ENCODE results near the gene AFF2. TPM values are rescaled to one million over a fixed set of nuclear protein-coding genes. Genes with fewer than 3 reads are reported as not detected.

The AFF2 gene
- total RNA-seq, 3 donors from 2014 or later (not counting 1 experiment from before 2014, with no cell fraction given), result 0.24 to 4.8 (median 0.79) TPM

DNA sequence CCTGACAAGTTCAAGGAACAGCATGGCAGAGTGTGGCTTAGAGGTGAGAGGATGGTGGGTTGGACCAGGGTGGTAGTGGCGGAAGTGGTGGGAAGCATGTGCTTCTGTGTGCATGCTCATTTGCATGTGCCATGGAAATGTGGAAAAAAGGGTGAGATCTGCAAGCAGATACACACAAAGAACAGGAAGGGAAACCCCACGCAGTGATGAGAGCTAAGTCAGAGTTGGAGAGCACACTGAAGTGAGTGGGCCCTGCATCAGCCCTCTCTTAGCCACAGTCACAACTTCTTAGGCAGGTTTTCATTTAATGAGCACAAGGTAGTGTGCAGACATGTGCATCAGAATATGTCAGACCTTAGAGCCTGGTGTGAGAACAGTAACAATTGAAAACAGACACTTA is 483.8 kb downstream of the AFF2 start:
- WGBS (ENCODE audit: insufficient coverage), result 59% methylated on average over 1 of the region's 2 CpGs

GRCh38 chrX:148991502-148991901 is 491.1 kb downstream of the AFF2 start:
- 60% methylated on average over 1 of the region's 1 CpG for WGBS (ENCODE audit: insufficient coverage)
- Mint-ChIP-seq H3K4me1 (no peaks in the 10 kb centered on the region), H3K27me3 (ENCODE audit: low read depth in 2 of 2) (no peaks in the 10 kb centered on the region), H3K4me3 (no peak overlapping the region), H3K36me3 (no peaks in the 10 kb centered on the region), H3K27ac (no peak overlapping the region), H3K9me3 (no peaks in the 10 kb centered on the region)
- TF ChIP-seq, protein P1, sequence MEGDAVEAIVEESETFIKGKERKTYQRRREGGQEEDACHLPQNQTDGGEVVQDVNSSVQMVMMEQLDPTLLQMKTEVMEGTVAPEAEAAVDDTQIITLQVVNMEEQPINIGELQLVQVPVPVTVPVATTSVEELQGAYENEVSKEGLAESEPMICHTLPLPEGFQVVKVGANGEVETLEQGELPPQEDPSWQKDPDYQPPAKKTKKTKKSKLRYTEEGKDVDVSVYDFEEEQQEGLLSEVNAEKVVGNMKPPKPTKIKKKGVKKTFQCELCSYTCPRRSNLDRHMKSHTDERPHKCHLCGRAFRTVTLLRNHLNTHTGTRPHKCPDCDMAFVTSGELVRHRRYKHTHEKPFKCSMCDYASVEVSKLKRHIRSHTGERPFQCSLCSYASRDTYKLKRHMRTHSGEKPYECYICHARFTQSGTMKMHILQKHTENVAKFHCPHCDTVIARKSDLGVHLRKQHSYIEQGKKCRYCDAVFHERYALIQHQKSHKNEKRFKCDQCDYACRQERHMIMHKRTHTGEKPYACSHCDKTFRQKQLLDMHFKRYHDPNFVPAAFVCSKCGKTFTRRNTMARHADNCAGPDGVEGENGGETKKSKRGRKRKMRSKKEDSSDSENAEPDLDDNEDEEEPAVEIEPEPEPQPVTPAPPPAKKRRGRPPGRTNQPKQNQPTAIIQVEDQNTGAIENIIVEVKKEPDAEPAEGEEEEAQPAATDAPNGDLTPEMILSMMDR (IDR thresholded peaks at IDR 0.05), result no peak
- ATAC-seq (no peak), DNase-seq (no peak)
- no peaks in the 10 kb centered on the region for H3K27me3 ChIP-seq (ENCODE audit: control insufficient read depth, insufficient read depth, low read length)
- intact Hi-C loops (cut with micrococcal nuclease), result no loop called here
- H3K9me3 ChIP-seq (ENCODE audit: control insufficient read depth, insufficient read depth, low read length), result no peaks in the 10 kb centered on the region
- no peak overlapping the region for H3K27ac ChIP-seq (ENCODE audit: low read length)
- H3K4me1 ChIP-seq (ENCODE audit: control insufficient read depth, insufficient read depth, low read length), result no peaks in the 10 kb centered on the region
- no peaks in the 10 kb centered on the region for H3K36me3 ChIP-seq (ENCODE audit: control insufficient read depth, insufficient read depth, low read length)
- H3K4me3 ChIP-seq (ENCODE audit: low read length), result no peak overlapping the region

More for the DNA sequence above, 483.8 kb downstream of the AFF2 start:
- no peak overlapping the region for H3K4me3 Mint-ChIP-seq
- no peaks in the 10 kb centered on the region for H3K27me3 ChIP-seq (ENCODE audit: control insufficient read depth, insufficient read depth, low read length)
- H3K27ac Mint-ChIP-seq, result no peak overlapping the region
- no peaks in the 10 kb centered on the region for H3K9me3 ChIP-seq (ENCODE audit: control insufficient read depth, insufficient read depth, low read length)
- TF ChIP-seq, protein P1 (IDR thresholded peaks at IDR 0.05), result no peak
- H3K4me1 Mint-ChIP-seq, result no peaks in the 10 kb centered on the region
- no peaks in the 10 kb centered on the region for H3K27me3 Mint-ChIP-seq (ENCODE audit: low read depth in 2 of 2)
- no peak for ATAC-seq
- H3K36me3 ChIP-seq (ENCODE audit: control insufficient read depth, insufficient read depth, low read length), result no peaks in the 10 kb centered on the region
- no peak for DNase-seq
- no peaks in the 10 kb centered on the region for H3K36me3 Mint-ChIP-seq
- H3K27ac ChIP-seq (ENCODE audit: low read length), result no peak overlapping the region
- intact Hi-C loops (cut with micrococcal nuclease), result no loop called here
- H3K9me3 Mint-ChIP-seq, result no peaks in the 10 kb centered on the region
- H3K4me3 ChIP-seq (ENCODE audit: low read length), result no peak overlapping the region
- no peaks in the 10 kb centered on the region for H3K4me1 ChIP-seq (ENCODE audit: control insufficient read depth, insufficient read depth, low read length)

DNA sequence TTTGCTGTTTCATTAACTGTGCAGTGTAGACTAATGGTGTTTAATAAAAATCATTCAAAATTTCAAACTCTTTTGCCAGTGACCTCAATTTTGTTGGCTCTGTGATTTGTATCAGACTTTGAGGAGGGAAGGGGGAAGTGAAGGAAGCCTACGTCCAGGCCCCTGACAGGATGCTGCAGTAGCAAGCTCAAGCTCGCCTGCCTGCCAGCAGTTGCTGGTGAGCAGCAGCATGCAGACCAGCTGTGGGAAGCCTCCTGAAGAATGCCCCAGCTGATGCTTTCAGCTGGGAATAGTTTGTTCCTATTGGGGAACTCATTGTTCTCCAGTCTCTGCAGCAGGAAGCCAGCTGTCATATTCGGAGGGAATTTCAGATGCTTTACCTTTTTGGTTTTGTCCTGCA is 495.2 kb downstream of the AFF2 start:
- Histone ChIP-seq H3K27ac (ENCODE audit: low read length) (no peak overlapping the region), H3K4me1 (ENCODE audit: control insufficient read depth, insufficient read depth, low read length) (no peaks in the 10 kb centered on the region), H3K4me3 (ENCODE audit: low read length) (no peak overlapping the region), H3K9me3 (ENCODE audit: control insufficient read depth, insufficient read depth, low read length) (no peaks in the 10 kb centered on the region), H3K36me3 (ENCODE audit: control insufficient read depth, insufficient read depth, low read length) (no peaks in the 10 kb centered on the region), H3K27me3 (ENCODE audit: control insufficient read depth, insufficient read depth, low read length) (no peaks in the 10 kb centered on the region)
- 81% methylated on average over 3 of the region's 3 CpGs for WGBS (ENCODE audit: insufficient coverage)
- no peaks in the 10 kb centered on the region for H3K4me1 Mint-ChIP-seq
- H3K4me3 Mint-ChIP-seq, result no peak overlapping the region
- H3K9me3 Mint-ChIP-seq, result no peaks in the 10 kb centered on the region
- no peaks in the 10 kb centered on the region for H3K36me3 Mint-ChIP-seq
- intact Hi-C loops (cut with micrococcal nuclease), result no loop called here
- TF ChIP-seq, protein P1 (IDR thresholded peaks at IDR 0.05), result no peak
- H3K27ac Mint-ChIP-seq, result no peak overlapping the region
- no peak for ATAC-seq
- no peaks in the 10 kb centered on the region for H3K27me3 Mint-ChIP-seq (ENCODE audit: low read depth in 2 of 2)
- DNase-seq, result no peak

DNA sequence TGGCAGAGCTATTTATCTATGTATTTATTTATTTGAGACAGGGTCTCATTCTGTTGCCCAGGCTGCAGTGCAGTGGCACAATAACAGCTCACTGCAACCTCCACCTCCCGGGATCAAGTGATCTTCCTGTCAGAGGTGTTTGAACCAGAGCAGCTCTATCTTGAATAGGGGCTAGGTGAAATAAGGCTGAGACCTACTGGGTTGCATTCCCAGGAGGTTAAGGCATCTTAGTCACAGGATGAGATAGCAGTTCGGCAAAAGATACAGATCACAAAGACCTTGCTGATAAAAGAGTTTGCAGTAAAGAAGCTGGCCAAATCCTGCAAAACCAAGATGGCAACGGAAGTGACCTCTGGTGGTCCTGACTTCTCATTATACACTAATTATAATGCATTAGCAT is 501.9 kb downstream of the AFF2 start:
- no peaks in the 10 kb centered on the region for H3K4me1 ChIP-seq (ENCODE audit: control insufficient read depth, insufficient read depth, low read length)
- no peak overlapping the region for H3K4me3 Mint-ChIP-seq
- no peak overlapping the region for H3K27ac Mint-ChIP-seq
- intact Hi-C loops (cut with micrococcal nuclease), result no loop called here
- TF ChIP-seq, protein P1 (IDR thresholded peaks at IDR 0.05), result no peak
- DNase-seq (no peak), ATAC-seq (no peak)
- no peaks in the 10 kb centered on the region for H3K9me3 Mint-ChIP-seq
- H3K4me3 ChIP-seq (ENCODE audit: low read length), result no peak overlapping the region
- H3K27me3 Mint-ChIP-seq (ENCODE audit: low read depth in 2 of 2), result peaks cover 0 to 8% of the 10 kb centered on the region in 2 donors
- WGBS (ENCODE audit: insufficient coverage), result 79% methylated on average over 2 of the region's 3 CpGs
- H3K36me3 Mint-ChIP-seq, result no peaks in the 10 kb centered on the region
- no peak overlapping the region for H3K27ac ChIP-seq (ENCODE audit: low read length)
- no peaks in the 10 kb centered on the region for H3K27me3 ChIP-seq (ENCODE audit: control insufficient read depth, insufficient read depth, low read length)
- no peaks in the 10 kb centered on the region for H3K36me3 ChIP-seq (ENCODE audit: control insufficient read depth, insufficient read depth, low read length)
- no peaks in the 10 kb centered on the region for H3K4me1 Mint-ChIP-seq
- H3K9me3 ChIP-seq (ENCODE audit: control insufficient read depth, insufficient read depth, low read length), result no peaks in the 10 kb centered on the region
